Gastroesophageal sphincter (tissue), 3 donors: ENCODE data around the gene TPT1.

Experiments
- EP300 ChIP-seq: sonication (generic); formaldehyde crosslinking; IDR thresholded peaks from one replicate; pipeline ENCODE4 v1.6.1; 2017; ENCODE audit warnings: antibody characterized with exemption, mild to moderate bottlenecking
- POLR2A ChIP-seq, 2 donors: fragments of 450-650 bp; IDR thresholded peaks; one replicate each; pipeline ENCODE4 v1.6.1; 2017; ENCODE audit warnings: antibody characterized with exemption in 2 of 2, mild to moderate bottlenecking in 2 of 2, moderate library complexity in 1 of 2
- POLR2AphosphoS5 ChIP-seq: sonication (generic); formaldehyde crosslinking; IDR thresholded peaks from one replicate; pipeline ENCODE4 v1.6.1; 2017; ENCODE audit warnings: antibody characterized with exemption
- TF ChIP-seq, protein P1 (sequence below), 4 experiments: fragments of 200-600 bp in 2 of 4; fragments of 450-650 bp in 2 of 4; sonication (generic) in 1 of 4; IDR thresholded peaks; one replicate each; pipeline ENCODE4 v1.5.1; 2017 to 2019; ENCODE audit warnings: antibody characterized with exemption in 4 of 4, mild to moderate bottlenecking in 2 of 4, moderate library complexity in 2 of 4

DNA sequence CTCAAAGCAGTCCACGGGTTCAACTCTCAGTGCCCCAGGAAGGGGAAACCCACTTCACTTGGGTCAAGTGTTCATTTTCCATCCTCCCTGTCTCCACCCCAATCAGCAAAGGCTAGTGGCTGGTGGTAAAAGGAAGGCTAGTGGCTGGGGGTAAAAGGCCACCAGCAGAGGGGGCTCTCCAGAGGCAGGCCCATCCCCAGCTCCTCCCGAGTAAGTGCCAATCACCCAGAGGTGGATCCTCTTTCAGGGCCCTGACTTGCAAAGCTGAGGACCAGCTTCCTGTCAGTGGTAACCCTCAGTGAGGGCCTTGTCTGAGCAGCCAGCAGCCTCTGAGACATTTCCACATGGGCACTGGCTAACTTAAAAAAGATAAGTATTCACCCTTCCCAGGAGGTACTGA, 22.0 kb upstream of the TPT1 start:
- TF ChIP-seq, protein P1, sequence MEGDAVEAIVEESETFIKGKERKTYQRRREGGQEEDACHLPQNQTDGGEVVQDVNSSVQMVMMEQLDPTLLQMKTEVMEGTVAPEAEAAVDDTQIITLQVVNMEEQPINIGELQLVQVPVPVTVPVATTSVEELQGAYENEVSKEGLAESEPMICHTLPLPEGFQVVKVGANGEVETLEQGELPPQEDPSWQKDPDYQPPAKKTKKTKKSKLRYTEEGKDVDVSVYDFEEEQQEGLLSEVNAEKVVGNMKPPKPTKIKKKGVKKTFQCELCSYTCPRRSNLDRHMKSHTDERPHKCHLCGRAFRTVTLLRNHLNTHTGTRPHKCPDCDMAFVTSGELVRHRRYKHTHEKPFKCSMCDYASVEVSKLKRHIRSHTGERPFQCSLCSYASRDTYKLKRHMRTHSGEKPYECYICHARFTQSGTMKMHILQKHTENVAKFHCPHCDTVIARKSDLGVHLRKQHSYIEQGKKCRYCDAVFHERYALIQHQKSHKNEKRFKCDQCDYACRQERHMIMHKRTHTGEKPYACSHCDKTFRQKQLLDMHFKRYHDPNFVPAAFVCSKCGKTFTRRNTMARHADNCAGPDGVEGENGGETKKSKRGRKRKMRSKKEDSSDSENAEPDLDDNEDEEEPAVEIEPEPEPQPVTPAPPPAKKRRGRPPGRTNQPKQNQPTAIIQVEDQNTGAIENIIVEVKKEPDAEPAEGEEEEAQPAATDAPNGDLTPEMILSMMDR (IDR thresholded peaks at IDR 0.05): no peak
- TF ChIP-seq EP300: no peak
- TF ChIP-seq POLR2AphosphoS5: no peak
- no peak for TF ChIP-seq POLR2A (IDR thresholded peaks at IDR 0.05)
